Activated CD8-positive, alpha-beta T cell treated with anti-CD3 and anti-CD28 coated beads for 36 hours (primary cell): ENCODE results near the gene AMPH. TPM values are rescaled to one million over a fixed set of nuclear protein-coding genes. Genes with fewer than 3 reads are reported as not detected.

Source experiments
- ATAC-seq: fragments of 200-7000 bp; cut with Tn5 transposase; one replicate; pipeline ENCODE4 v1.10.0; 2021; ENCODE audit warnings: mild to moderate bottlenecking, moderate library complexity
- CTCF ChIA-PET: fragments of 350-600 bp; sonication (Branson Sonifier 250); formaldehyde crosslinking; loops from one replicate; lab custom pipeline; 2021; ENCODE audit warnings: antibody characterized with exemption; lab: Charles Lee
- POLR2A ChIA-PET: fragments of 350-600 bp; sonication (Branson Sonifier 250); formaldehyde crosslinking; loops from one replicate; lab custom pipeline; 2021; ENCODE audit warnings: antibody characterized with exemption; lab: Charles Lee
- DNase-seq: peaks from one replicate; pipeline ENCODE4 v3.0.0-alpha.2; 2020
- H3K27ac Mint-ChIP-seq: one replicate; pipeline ENCODE4 v1.8.0; 2021; ENCODE audit warnings: mild to moderate bottlenecking, mixed read lengths
- H3K27me3 Mint-ChIP-seq: one replicate; pipeline ENCODE4 v1.8.0; 2021; ENCODE audit warnings: mixed read lengths
- H3K36me3 Mint-ChIP-seq: one replicate; pipeline ENCODE4 v1.8.0; 2021; ENCODE audit warnings: low read depth, mixed read lengths
- H3K4me1 Mint-ChIP-seq: one replicate; pipeline ENCODE4 v1.8.0; 2021; ENCODE audit warnings: low read depth, mixed read lengths
- H3K4me3 Mint-ChIP-seq: one replicate; pipeline ENCODE4 v1.8.0; 2021; ENCODE audit warnings: mild to moderate bottlenecking, moderate library complexity, mixed read lengths
- H3K9me3 Mint-ChIP-seq: one replicate; pipeline ENCODE4 v1.8.0; 2021; ENCODE audit warnings: mixed read lengths
- CTCF ChIP-seq: fragments of 200-600 bp; IDR thresholded peaks from one replicate; pipeline ENCODE4 v1.8.0; 2022; ENCODE audit warnings: antibody characterized with exemption, mild to moderate bottlenecking
- intact Hi-C: fragments of 100-400 bp; cut with micrococcal nuclease; formaldehyde crosslinking; loops from one replicate; pipeline ENCODE4 v1.10.0; 2022
- total RNA-seq, 2 experiments: library from RNA; stranded (reverse); gene quantifications; one replicate each; pipeline ENCODE4 v1.2.3, GENCODE V29; 2021

AMPH gene
- total RNA-seq, 2 experiments from 2014 or later, result not detected

DNA sequence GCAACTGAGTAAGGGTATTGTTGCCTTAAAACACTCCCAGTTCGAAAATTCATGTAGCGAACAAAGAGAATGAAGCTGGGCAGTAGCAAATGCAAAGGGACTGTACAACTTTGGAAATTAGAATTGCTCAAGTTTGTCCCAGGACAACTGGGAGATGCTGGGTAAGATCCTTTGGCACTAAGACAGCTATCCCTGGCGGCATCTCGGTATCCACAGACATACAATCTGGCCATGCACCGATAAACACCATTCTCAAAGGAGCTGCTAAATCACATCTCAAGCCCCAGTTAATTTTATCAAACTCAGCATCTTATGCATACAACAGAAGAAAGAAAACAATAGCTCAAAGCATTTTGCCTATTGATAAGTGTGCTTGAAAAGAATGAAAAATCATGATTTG is 177.3 kb downstream of the AMPH start:
- POLR2A ChIA-PET, result no interaction called here
- peaks cover 2% of the 10 kb centered on the region for H3K9me3 Mint-ChIP-seq
- TF ChIP-seq CTCF, result no peak
- H3K4me1 Mint-ChIP-seq, result no peaks in the 10 kb centered on the region
- H3K27ac Mint-ChIP-seq, result no peak overlapping the region
- no peak for DNase-seq
- ATAC-seq, result no peak
- peaks cover 3% of the 10 kb centered on the region for H3K27me3 Mint-ChIP-seq
- intact Hi-C loops, result no loop called here
- CTCF ChIA-PET, result interaction anchor here (0.8 to 1.6 kb wide), 4 partner anchors 14 to 79 kb away, joined by 3 to 5 read pairs (median 3); no protein-coding TSS in a partner anchor
- H3K4me3 Mint-ChIP-seq, result no peak overlapping the region
- H3K36me3 Mint-ChIP-seq, result no peaks in the 10 kb centered on the region

DNA sequence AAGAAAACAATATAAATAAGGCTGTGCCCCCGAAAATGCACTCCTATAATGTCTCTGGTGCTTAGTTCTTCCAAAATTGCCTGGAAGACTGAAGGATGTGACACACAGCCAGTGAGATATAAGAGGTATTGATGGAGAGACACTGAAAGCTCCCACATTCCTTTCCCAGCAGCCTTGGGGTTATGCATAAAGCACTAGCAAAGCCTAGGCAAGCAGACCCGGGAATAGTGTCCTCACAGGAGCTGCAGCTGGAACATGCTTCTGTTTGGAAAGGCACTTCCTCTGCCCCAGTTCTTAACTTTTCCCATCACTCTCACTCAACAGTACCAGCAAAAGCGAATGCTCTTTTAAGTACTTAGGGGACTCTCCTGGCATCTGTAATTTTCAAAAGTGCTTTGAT is 178.0 kb downstream of the AMPH start:
- intact Hi-C loops, result no loop called here
- H3K27me3 Mint-ChIP-seq, result peaks cover 3% of the 10 kb centered on the region
- POLR2A ChIA-PET, result no interaction called here

DNA sequence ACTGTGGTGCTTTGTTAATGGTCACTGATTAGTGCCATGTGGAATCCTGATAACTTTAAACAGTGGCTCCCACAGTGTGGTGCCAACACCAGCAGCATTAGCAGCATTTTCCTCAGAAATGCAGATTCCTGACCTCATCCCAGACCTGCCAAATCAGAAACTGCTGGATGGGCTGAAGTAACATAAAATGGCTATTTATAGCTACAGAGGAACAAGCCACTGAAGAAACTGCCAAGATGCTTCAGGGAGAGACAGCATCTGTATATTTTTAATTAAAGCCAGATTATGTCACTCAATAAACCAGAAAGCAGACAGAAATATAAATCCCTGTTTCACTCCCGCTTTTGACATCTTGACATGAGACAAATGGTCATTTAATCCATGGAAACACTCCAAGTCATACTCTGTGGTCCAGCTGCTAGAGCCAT is 178.5 kb downstream of the AMPH start:
- CTCF ChIA-PET, result interaction anchor here (1.4 kb wide), 2 partner anchors 10 to 54 kb away, joined by 3 to 4 read pairs; no protein-coding TSS in a partner anchor
- ATAC-seq, result no peak
- H3K36me3 Mint-ChIP-seq, result no peaks in the 10 kb centered on the region
- peaks cover 2% of the 10 kb centered on the region for H3K9me3 Mint-ChIP-seq
- no peak overlapping the region for H3K4me3 Mint-ChIP-seq
- POLR2A ChIA-PET, result no interaction called here
- no peak for TF ChIP-seq CTCF
- H3K27me3 Mint-ChIP-seq, result peaks cover 3% of the 10 kb centered on the region
- H3K27ac Mint-ChIP-seq, result no peak overlapping the region
- H3K4me1 Mint-ChIP-seq, result no peaks in the 10 kb centered on the region
- no peak for DNase-seq
- intact Hi-C loops, result no loop called here

More for the DNA sequence above, 178.0 kb downstream of the AMPH start:
- peaks cover 2% of the 10 kb centered on the region for H3K9me3 Mint-ChIP-seq
- CTCF ChIA-PET, result interaction anchor here (0.8 to 1.6 kb wide), 3 partner anchors 14 to 79 kb away, joined by 3 to 5 read pairs (median 3); no protein-coding TSS in a partner anchor
- H3K27ac Mint-ChIP-seq, result no peak overlapping the region
- no peaks in the 10 kb centered on the region for H3K36me3 Mint-ChIP-seq
- DNase-seq, result no peak
- TF ChIP-seq CTCF, result no peak
- no peak overlapping the region for H3K4me3 Mint-ChIP-seq
- ATAC-seq, result no peak
- H3K4me1 Mint-ChIP-seq, result no peaks in the 10 kb centered on the region

DNA sequence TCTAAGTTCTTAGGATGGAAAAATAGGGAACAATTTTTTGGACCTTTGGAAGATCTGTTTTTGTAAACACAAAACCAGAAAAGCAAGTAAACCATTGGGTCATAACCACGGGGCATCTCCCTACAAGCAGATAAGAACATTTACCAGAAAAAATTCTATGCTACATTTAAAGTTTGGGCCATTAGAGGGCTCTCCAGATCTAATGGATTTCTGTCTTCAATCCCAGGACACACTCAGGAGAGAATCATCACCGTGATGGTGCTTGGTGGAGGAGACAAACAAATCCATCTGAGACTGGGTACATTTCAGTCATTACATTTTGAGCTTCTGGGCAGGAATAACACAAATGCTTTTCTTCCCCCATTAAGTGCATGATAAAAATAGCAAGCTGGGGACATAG is 179.3 kb downstream of the AMPH start:
- Mint-ChIP-seq H3K4me1 (no peaks in the 10 kb centered on the region), H3K4me3 (no peak overlapping the region), H3K36me3 (no peaks in the 10 kb centered on the region), H3K27me3 (peaks cover 3% of the 10 kb centered on the region), H3K27ac (no peak overlapping the region), H3K9me3 (peaks cover under 1% of the 10 kb centered on the region)
- intact Hi-C loops, result no loop called here
- no peak for ATAC-seq
- ChIA-PET CTCF (interaction anchor here (0.7 to 1.4 kb wide), 3 partner anchors 11 to 204 kb away, joined by 3 to 4 read pairs (median 3); no protein-coding TSS in a partner anchor), POLR2A (interaction anchor here (0.6 kb wide), 1 partner anchor 25 kb away, joined by 3 read pairs; no protein-coding TSS in a partner anchor)
- DNase-seq, result no peak
- TF ChIP-seq CTCF, result no peak

GRCh38 chr7:38448584-38449234 is 182.5 kb downstream of the AMPH start:
- Mint-ChIP-seq H3K27me3 (peaks cover 3% of the 10 kb centered on the region), H3K4me1 (no peaks in the 10 kb centered on the region), H3K9me3 (no peaks in the 10 kb centered on the region), H3K4me3 (no peak overlapping the region), H3K36me3 (no peaks in the 10 kb centered on the region), H3K27ac (no peak overlapping the region)
- ChIA-PET CTCF (no interaction called here), POLR2A (no interaction called here)
- ATAC-seq, result peak; percentile 64
- intact Hi-C loops, result no loop called here
- no peak for DNase-seq
- no peak for TF ChIP-seq CTCF
